ENCODE measurements around the gene ELOA. TPM values are rescaled to one million over a fixed set of nuclear protein-coding genes. Genes with fewer than 3 reads are reported as not detected.

ELOA gene
- total and polyA plus RNA-seq, 2 of the 13 experiments (the other 11 are each of a cell fraction or from before 2014, with no cell fraction given), result 14.2 to 28.5 TPM

DNA sequence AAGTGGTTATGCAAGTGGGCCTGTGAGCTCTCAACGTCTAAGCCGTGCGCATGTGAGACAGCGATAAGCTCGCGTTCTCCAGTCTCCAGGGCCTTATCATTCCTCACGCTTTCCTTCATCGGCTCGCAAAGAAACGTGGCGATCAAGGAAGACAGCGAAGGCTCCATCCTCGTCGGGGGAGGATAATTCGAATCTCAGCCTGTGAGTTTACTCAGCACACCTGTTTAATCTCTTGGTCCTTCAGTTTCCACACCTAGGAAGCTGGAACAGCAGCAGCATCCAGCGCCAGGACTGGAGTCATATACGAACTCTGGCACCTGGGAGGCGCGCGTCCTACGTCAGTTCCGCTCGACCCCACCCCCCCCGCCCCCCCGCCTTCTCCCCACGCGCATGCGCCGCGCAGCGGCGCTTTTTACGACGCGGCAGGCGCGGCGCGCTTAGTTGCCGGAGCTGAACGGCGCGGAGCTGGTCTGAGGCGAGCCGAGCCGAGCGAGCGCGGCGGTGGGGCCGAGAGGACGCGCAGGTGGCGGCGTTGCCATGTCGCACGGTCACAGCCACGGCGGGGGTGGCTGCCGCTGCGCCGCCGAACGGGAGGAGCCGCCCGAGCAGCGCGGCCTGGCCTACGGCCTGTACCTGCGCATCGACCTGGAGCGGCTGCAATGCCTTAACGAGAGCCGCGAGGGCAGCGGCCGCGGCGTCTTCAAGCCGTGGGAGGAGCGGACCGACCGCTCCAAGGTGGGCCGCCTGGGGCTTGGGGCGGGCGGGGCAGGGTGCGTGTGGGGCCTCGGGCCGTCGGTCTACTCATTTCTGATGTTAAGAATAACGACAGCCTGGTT is 34.9 kb downstream of the ELOA start, which contains the start of gene PITHD1 (continued):
- TF ChIP-seq, protein P1, sequence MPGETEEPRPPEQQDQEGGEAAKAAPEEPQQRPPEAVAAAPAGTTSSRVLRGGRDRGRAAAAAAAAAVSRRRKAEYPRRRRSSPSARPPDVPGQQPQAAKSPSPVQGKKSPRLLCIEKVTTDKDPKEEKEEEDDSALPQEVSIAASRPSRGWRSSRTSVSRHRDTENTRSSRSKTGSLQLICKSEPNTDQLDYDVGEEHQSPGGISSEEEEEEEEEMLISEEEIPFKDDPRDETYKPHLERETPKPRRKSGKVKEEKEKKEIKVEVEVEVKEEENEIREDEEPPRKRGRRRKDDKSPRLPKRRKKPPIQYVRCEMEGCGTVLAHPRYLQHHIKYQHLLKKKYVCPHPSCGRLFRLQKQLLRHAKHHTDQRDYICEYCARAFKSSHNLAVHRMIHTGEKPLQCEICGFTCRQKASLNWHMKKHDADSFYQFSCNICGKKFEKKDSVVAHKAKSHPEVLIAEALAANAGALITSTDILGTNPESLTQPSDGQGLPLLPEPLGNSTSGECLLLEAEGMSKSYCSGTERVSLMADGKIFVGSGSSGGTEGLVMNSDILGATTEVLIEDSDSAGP (CRISPR knock-in tag; IDR thresholded peaks at IDR 0.05; ENCODE audit: borderline replicate concordance), result peak; percentile 73
- TF ChIP-seq ZNF251 (CRISPR knock-in tag; IDR thresholded peaks at IDR 0.05), result no peak
- no peak for TF ChIP-seq KLF15 (CRISPR knock-in tag; IDR thresholded peaks at IDR 0.05; ENCODE audit: borderline replicate concordance)
- TF ChIP-seq NCOA5 (CRISPR knock-in tag; IDR thresholded peaks at IDR 0.05), result no peak
- TF ChIP-seq, protein P2, sequence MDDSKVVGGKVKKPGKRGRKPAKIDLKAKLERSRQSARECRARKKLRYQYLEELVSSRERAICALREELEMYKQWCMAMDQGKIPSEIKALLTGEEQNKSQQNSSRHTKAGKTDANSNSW (CRISPR knock-in tag; IDR thresholded peaks at IDR 0.05; ENCODE audit: borderline replicate concordance), result no peak
- TF ChIP-seq, protein P3, sequence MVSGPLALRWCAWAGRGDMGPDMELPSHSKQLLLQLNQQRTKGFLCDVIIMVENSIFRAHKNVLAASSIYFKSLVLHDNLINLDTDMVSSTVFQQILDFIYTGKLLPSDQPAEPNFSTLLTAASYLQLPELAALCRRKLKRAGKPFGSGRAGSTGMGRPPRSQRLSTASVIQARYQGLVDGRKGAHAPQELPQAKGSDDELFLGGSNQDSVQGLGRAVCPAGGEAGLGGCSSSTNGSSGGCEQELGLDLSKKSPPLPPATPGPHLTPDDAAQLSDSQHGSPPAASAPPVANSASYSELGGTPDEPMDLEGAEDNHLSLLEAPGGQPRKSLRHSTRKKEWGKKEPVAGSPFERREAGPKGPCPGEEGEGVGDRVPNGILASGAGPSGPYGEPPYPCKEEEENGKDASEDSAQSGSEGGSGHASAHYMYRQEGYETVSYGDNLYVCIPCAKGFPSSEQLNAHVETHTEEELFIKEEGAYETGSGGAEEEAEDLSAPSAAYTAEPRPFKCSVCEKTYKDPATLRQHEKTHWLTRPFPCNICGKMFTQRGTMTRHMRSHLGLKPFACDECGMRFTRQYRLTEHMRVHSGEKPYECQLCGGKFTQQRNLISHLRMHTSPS (CRISPR knock-in tag; IDR thresholded peaks at IDR 0.05; ENCODE audit: low read depth), result no peak; the same call in 1 of the 2 replicates
- TF ChIP-seq, protein P4, sequence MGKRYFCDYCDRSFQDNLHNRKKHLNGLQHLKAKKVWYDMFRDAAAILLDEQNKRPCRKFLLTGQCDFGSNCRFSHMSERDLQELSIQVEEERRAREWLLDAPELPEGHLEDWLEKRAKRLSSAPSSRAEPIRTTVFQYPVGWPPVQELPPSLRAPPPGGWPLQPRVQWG (CRISPR knock-in tag; IDR thresholded peaks at IDR 0.05; ENCODE audit: borderline replicate concordance, low read depth), result no peak
- TF ChIP-seq, protein P5, sequence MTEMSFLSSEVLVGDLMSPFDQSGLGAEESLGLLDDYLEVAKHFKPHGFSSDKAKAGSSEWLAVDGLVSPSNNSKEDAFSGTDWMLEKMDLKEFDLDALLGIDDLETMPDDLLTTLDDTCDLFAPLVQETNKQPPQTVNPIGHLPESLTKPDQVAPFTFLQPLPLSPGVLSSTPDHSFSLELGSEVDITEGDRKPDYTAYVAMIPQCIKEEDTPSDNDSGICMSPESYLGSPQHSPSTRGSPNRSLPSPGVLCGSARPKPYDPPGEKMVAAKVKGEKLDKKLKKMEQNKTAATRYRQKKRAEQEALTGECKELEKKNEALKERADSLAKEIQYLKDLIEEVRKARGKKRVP (CRISPR knock-in tag; IDR thresholded peaks at IDR 0.05), result peak in 1 of 2 experiments; percentile 37; a peak in 1 of 4 replicates
- TF ChIP-seq ZNF530 (CRISPR knock-in tag; IDR thresholded peaks at IDR 0.05; ENCODE audit: low read depth), result no peak
- TF ChIP-seq ZNF496 (CRISPR knock-in tag; IDR thresholded peaks at IDR 0.05; ENCODE audit: insufficient replicate concordance), result no peak
- TF ChIP-seq ZNF232 (CRISPR knock-in tag; IDR thresholded peaks at IDR 0.05; ENCODE audit: borderline replicate concordance), result no peak; the same call in 1 of the 2 replicates
- TF ChIP-seq ZNF326 (CRISPR knock-in tag; IDR thresholded peaks at IDR 0.05; ENCODE audit: borderline replicate concordance), result no peak
- TF ChIP-seq FOXK1 (CRISPR knock-in tag; IDR thresholded peaks at IDR 0.05; ENCODE audit: borderline replicate concordance, low read depth), result peak; percentile 47; the same call in 1 of the 2 replicates
- no peak for TF ChIP-seq HNRNPL (IDR thresholded peaks at IDR 0.05; ENCODE audit: low read depth, low read length)
- no peak for TF ChIP-seq ZNF589 (CRISPR knock-in tag; conservative IDR thresholded peaks at IDR 0.05)
- no peak for TF ChIP-seq FOXO1 (CRISPR knock-in tag; IDR thresholded peaks at IDR 0.05)
- TF ChIP-seq ZNF749 (CRISPR knock-in tag; IDR thresholded peaks at IDR 0.05; ENCODE audit: borderline replicate concordance), result peak; percentile 67; the same call in 1 of the 2 replicates
- TF ChIP-seq ZNF670 (CRISPR knock-in tag; IDR thresholded peaks at IDR 0.05; ENCODE audit: borderline replicate concordance), result no peak
- TF ChIP-seq SPEN (CRISPR knock-in tag; IDR thresholded peaks at IDR 0.05; ENCODE audit: low read depth), result peak; percentile 81
- no peak for TF ChIP-seq PHF5A (CRISPR knock-in tag; IDR thresholded peaks at IDR 0.05; ENCODE audit: low read depth, unreplicated experiment)
- TF ChIP-seq HOXA7 (CRISPR knock-in tag; IDR thresholded peaks at IDR 0.05), result no peak
- TF ChIP-seq ZNF225 (CRISPR knock-in tag; IDR thresholded peaks at IDR 0.05), result no peak
- TF ChIP-seq ZNF619 (CRISPR knock-in tag; IDR thresholded peaks at IDR 0.05), result no peak
- TF ChIP-seq MAFK (conservative IDR thresholded peaks at IDR 0.05 in 1 of 2, IDR thresholded peaks at IDR 0.05 in 1 of 2; ENCODE audit: low read length in 2 of 2), result no peak
- 0 out of 2 replicates have a peak, but pooled peaks have one; percentile 52 for TF ChIP-seq ZFP1 (CRISPR knock-in tag; IDR thresholded peaks at IDR 0.05)
